Dendritic cell treated with granulocyte-macrophage colony-stimulating factor and Interleukin-4, amounts not matched to agents 40 ng/mL and 50 ng/mL, for 4 days (primary cell): ENCODE results near the gene OR51B6.
"Not testable (repeated sequence)": the region's sequence is repeated elsewhere in the genome, so short reads cannot be mapped to it uniquely, and the experiment has no call there.

ENCODE experiments used
- H3K27ac Mint-ChIP-seq: one replicate; pipeline ENCODE4 v1.8.0; 2022; ENCODE audit warnings: mild to moderate bottlenecking, mixed read lengths
- H3K27me3 Mint-ChIP-seq: one replicate; pipeline ENCODE4 v1.8.0; 2022; ENCODE audit warnings: mild to moderate bottlenecking, mixed read lengths
- H3K36me3 Mint-ChIP-seq: one replicate; pipeline ENCODE4 v1.8.0; 2022; ENCODE audit warnings: low read depth, mixed read lengths
- H3K4me1 Mint-ChIP-seq: one replicate; pipeline ENCODE4 v1.8.0; 2022; ENCODE audit warnings: low read depth, mixed read lengths
- H3K4me3 Mint-ChIP-seq: one replicate; pipeline ENCODE4 v1.8.0; 2022; ENCODE audit warnings: mild to moderate bottlenecking, moderate library complexity, mixed read lengths
- H3K9me3 Mint-ChIP-seq: one replicate; pipeline ENCODE4 v1.8.0; 2022; ENCODE audit warnings: mixed read lengths
- intact Hi-C: fragments of 100-400 bp; cut with micrococcal nuclease; formaldehyde crosslinking; loops from one replicate; pipeline ENCODE4 v1.15.0; 2022

Gene OR51B6

GRCh38 chr11:5351208-5351607 is at the start of gene OR51B6:
Gene OR51B6, plus strand, starts transcription at chr11:5351508. Its CDS starts 0 bp downstream, at chr11:5351508.
- intact Hi-C loops = no loop called here
- Mint-ChIP-seq H3K4me1 (no peaks in the 10 kb centered on the region), H3K27me3 (peaks cover 3% of the 10 kb centered on the region), H3K27ac (no peak within 1 kb of the TSS), H3K4me3 (no peak within 1 kb of the TSS), H3K36me3 (no peaks in the 10 kb centered on the region), H3K9me3 (peaks cover 8% of the 10 kb centered on the region)

- H3K4me3 Mint-ChIP-seq = no peak within 1 kb of the TSS
- H3K9me3 Mint-ChIP-seq = no peaks in the 10 kb centered on the region
- no peaks in the 10 kb centered on the region for H3K4me1 Mint-ChIP-seq
- H3K27ac Mint-ChIP-seq = no peak within 1 kb of the TSS
- H3K27me3 Mint-ChIP-seq = no peaks in the 10 kb centered on the region
- intact Hi-C loops = no loop called here
- H3K36me3 Mint-ChIP-seq = no peaks in the 10 kb centered on the region
Observed at GRCh38 chr11:5301846-5302245, 49.5 kb upstream of the OR51B6 start, which contains the start of gene OR51B4. Gene OR51B4, minus strand, starts transcription at chr11:5301946. Its CDS starts 0 bp downstream, at chr11:5301946.

GRCh38 chr11:5303626-5304025 is 47.7 kb upstream of the OR51B6 start:
- H3K27me3 Mint-ChIP-seq = no peaks in the 10 kb centered on the region
- no peaks in the 10 kb centered on the region for H3K4me1 Mint-ChIP-seq
- no peaks in the 10 kb centered on the region for H3K9me3 Mint-ChIP-seq
- H3K4me3 Mint-ChIP-seq = no peak overlapping the region
- intact Hi-C loops = no loop called here
- H3K27ac Mint-ChIP-seq = no peak overlapping the region
- no peaks in the 10 kb centered on the region for H3K36me3 Mint-ChIP-seq

- Mint-ChIP-seq H3K9me3 (no peaks in the 10 kb centered on the region), H3K36me3 (no peaks in the 10 kb centered on the region), H3K4me3 (no peak overlapping the region), H3K27me3 (no peaks in the 10 kb centered on the region), H3K4me1 (no peaks in the 10 kb centered on the region), H3K27ac (no peak overlapping the region)
- intact Hi-C loops = no loop called here
Observed at GRCh38 chr11:5304046-5304445, 47.3 kb upstream of the OR51B6 start.

GRCh38 chr11:5307256-5308019 is 43.9 kb upstream of the OR51B6 start:
- Mint-ChIP-seq H3K9me3 (no peaks in the 10 kb centered on the region), H3K4me1 (no peaks in the 10 kb centered on the region), H3K27me3 (no peaks in the 10 kb centered on the region), H3K27ac (no peak overlapping the region), H3K36me3 (no peaks in the 10 kb centered on the region), H3K4me3 (no peak overlapping the region)
- intact Hi-C loops = no loop called here

- no peak overlapping the region for H3K4me3 Mint-ChIP-seq
- no peaks in the 10 kb centered on the region for H3K4me1 Mint-ChIP-seq
- intact Hi-C loops = no loop called here
- no peaks in the 10 kb centered on the region for H3K9me3 Mint-ChIP-seq
- no peak overlapping the region for H3K27ac Mint-ChIP-seq
- H3K27me3 Mint-ChIP-seq = no peaks in the 10 kb centered on the region
- H3K36me3 Mint-ChIP-seq = no peaks in the 10 kb centered on the region
Observed at GRCh38 chr11:5310423-5310822, 40.9 kb upstream of the OR51B6 start.

- H3K27me3 Mint-ChIP-seq, H3K9me3 Mint-ChIP-seq, H3K4me3 Mint-ChIP-seq, H3K36me3 Mint-ChIP-seq, H3K27ac Mint-ChIP-seq, H3K4me1 Mint-ChIP-seq, intact Hi-C loops: not testable (repeated sequence)
Observed at GRCh38 chr11:5313326-5314023, 37.8 kb upstream of the OR51B6 start.

- intact Hi-C loops = no loop called here
- H3K27ac Mint-ChIP-seq = no peak overlapping the region
- no peaks in the 10 kb centered on the region for H3K4me1 Mint-ChIP-seq
- no peaks in the 10 kb centered on the region for H3K9me3 Mint-ChIP-seq
- no peaks in the 10 kb centered on the region for H3K27me3 Mint-ChIP-seq
- no peak overlapping the region for H3K4me3 Mint-ChIP-seq
- H3K36me3 Mint-ChIP-seq = no peaks in the 10 kb centered on the region
Observed at GRCh38 chr11:5317292-5317691, 34.0 kb upstream of the OR51B6 start.

GRCh38 chr11:5324197-5324596 is 27.1 kb upstream of the OR51B6 start, which contains the start of gene OR51B2:
Gene OR51B2, minus strand, starts transcription at chr11:5324297. Its CDS starts 0 bp downstream, at chr11:5324297.
- H3K4me1 Mint-ChIP-seq = no peaks in the 10 kb centered on the region
- intact Hi-C loops = no loop called here
- no peaks in the 10 kb centered on the region for H3K27me3 Mint-ChIP-seq
- no peaks in the 10 kb centered on the region for H3K36me3 Mint-ChIP-seq
- no peak within 1 kb of the TSS for H3K4me3 Mint-ChIP-seq
- H3K9me3 Mint-ChIP-seq = no peaks in the 10 kb centered on the region
- H3K27ac Mint-ChIP-seq = no peak within 1 kb of the TSS

- H3K4me1 Mint-ChIP-seq = no peaks in the 10 kb centered on the region
- H3K27ac Mint-ChIP-seq = no peak overlapping the region
- intact Hi-C loops = no loop called here
- no peaks in the 10 kb centered on the region for H3K27me3 Mint-ChIP-seq
- no peak overlapping the region for H3K4me3 Mint-ChIP-seq
- H3K9me3 Mint-ChIP-seq = no peaks in the 10 kb centered on the region
- no peaks in the 10 kb centered on the region for H3K36me3 Mint-ChIP-seq
Observed at GRCh38 chr11:5335170-5335569, 16.1 kb upstream of the OR51B6 start.

- Mint-ChIP-seq H3K27ac (no peak overlapping the region), H3K4me3 (no peak overlapping the region), H3K4me1 (no peaks in the 10 kb centered on the region), H3K36me3 (no peaks in the 10 kb centered on the region), H3K9me3 (no peaks in the 10 kb centered on the region), H3K27me3 (no peaks in the 10 kb centered on the region)
- intact Hi-C loops = no loop called here
Observed at GRCh38 chr11:5336331-5336730, 15.0 kb upstream of the OR51B6 start.

GRCh38 chr11:5337253-5337652 is 14.1 kb upstream of the OR51B6 start:
- not testable (repeated sequence) for H3K4me1 Mint-ChIP-seq

GRCh38 chr11:5339771-5340322 is 11.5 kb upstream of the OR51B6 start:
- H3K4me3 Mint-ChIP-seq = no peak overlapping the region
- H3K9me3 Mint-ChIP-seq = no peaks in the 10 kb centered on the region
- H3K4me1 Mint-ChIP-seq = no peaks in the 10 kb centered on the region
- H3K36me3 Mint-ChIP-seq = no peaks in the 10 kb centered on the region
- intact Hi-C loops = no loop called here
- H3K27ac Mint-ChIP-seq = no peak overlapping the region
- H3K27me3 Mint-ChIP-seq = no peaks in the 10 kb centered on the region

More at GRCh38 chr11:5337253-5337652, 14.1 kb upstream of the OR51B6 start:
- H3K9me3 Mint-ChIP-seq, H3K36me3 Mint-ChIP-seq, H3K27me3 Mint-ChIP-seq, H3K27ac Mint-ChIP-seq, H3K4me3 Mint-ChIP-seq, intact Hi-C loops: not testable (repeated sequence)
